AG10803 (cell line): ENCODE results near the gene CC2D1A.

Source experiments
- DNase-seq: peaks from one replicate; pipeline ENCODE4 v3.0.0; 2010; ENCODE audit warnings: low read depth
- H3K4me3 ChIP-seq: 2 replicates; pipeline ENCODE4 v1.5.1; 2011; ENCODE audit warnings: mild to moderate bottlenecking, low read length, control low read depth
- TF ChIP-seq, protein P1 (sequence below): conservative IDR thresholded peaks from 2 replicates; pipeline ENCODE4 v1.5.1; 2011; ENCODE audit warnings: mild to moderate bottlenecking, low read length, control low read depth, inconsistent platforms

The CC2D1A gene

DNA sequence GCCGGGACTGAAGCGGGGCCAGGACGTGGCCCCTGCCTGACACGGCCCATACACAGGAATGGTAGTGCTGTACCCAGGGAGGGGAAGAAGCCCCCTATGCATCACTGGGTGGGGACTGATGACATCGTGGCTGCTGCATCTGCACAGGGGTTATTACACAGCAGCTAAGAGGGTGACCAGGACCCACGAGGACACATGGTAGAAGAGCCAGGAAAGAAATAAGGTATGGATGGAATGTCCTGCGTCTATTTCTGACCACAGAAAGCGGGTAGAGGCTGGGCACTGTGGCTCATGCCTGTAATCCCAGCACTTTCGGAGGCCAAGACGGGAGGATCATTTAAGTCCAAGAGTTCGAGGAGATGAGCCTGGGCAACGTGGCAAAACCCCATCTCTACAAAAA lies 70.4 kb downstream of the CC2D1A start:
- TF ChIP-seq, protein P1, sequence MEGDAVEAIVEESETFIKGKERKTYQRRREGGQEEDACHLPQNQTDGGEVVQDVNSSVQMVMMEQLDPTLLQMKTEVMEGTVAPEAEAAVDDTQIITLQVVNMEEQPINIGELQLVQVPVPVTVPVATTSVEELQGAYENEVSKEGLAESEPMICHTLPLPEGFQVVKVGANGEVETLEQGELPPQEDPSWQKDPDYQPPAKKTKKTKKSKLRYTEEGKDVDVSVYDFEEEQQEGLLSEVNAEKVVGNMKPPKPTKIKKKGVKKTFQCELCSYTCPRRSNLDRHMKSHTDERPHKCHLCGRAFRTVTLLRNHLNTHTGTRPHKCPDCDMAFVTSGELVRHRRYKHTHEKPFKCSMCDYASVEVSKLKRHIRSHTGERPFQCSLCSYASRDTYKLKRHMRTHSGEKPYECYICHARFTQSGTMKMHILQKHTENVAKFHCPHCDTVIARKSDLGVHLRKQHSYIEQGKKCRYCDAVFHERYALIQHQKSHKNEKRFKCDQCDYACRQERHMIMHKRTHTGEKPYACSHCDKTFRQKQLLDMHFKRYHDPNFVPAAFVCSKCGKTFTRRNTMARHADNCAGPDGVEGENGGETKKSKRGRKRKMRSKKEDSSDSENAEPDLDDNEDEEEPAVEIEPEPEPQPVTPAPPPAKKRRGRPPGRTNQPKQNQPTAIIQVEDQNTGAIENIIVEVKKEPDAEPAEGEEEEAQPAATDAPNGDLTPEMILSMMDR: no peak
- H3K4me3 ChIP-seq: no peak overlapping the region
- no peak for DNase-seq

DNA sequence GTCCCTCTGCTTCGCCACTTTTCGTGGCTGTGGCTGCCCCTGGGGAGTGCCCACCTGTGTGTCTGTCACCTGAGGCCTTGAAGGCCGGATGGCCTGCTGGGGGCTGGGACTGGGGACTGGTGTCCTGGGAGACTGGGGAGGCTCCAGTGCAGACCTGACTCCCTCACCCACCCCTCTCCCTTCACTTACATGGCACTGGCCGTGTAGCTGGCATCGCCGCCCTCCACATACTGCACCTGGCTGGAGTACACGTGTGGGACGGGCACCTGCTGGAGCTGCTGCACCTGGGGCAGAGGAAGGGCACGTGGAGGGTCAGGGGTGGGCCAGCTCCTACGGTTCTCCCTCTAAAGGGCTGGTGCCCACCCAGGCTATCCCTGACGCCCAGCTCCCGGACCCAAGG lies 71.8 kb downstream of the CC2D1A start:
- DNase-seq: no peak
- TF ChIP-seq, protein P1: no peak
- H3K4me3 ChIP-seq: no peak overlapping the region

DNA sequence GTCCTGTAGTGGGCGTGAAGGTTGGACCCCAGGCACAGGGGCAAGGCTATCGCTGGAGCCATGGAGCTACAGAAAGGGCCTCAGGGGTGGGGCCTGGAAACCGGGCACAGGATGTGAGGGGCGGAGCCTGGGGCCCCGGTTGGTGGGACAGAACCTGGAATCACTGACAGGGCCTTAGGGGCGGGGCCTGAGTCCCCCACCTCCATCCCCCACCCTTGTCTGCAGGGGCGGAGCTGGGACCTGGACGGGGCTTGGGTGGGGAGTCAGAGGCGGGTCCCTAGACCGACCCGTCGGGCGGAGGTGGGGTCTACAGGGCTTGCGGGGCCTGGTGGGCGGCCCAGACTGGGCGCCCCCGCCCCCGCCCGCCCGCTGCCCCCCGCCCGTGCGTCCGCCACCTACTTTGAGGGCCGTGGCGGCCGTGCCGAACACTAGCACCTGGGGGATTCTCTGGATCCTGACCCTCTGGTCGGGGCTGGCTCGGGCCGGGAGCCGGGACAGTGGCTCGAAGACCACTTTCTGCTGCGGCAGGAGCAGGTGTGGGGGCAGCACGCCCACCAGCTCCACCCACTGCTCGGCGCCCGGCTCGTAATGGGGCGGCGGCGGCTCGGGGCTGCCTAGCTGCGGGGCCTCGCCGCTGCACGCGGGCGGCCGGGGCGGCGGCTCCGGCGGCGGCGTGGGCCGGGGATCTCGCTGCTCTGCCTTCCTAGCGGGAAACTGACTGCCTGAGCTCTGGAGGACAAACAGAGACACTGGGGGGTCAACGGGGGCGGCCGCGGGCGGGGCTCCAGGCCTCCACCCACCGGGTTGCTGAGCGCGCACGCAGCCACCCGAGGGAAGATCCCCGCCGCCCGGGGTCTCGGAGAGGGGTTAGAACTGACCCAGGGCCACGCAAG lies 72.6 kb downstream of the CC2D1A start:
- DNase-seq: no peak
- no peak overlapping the region for H3K4me3 ChIP-seq
- TF ChIP-seq, protein P1: no peak

DNA sequence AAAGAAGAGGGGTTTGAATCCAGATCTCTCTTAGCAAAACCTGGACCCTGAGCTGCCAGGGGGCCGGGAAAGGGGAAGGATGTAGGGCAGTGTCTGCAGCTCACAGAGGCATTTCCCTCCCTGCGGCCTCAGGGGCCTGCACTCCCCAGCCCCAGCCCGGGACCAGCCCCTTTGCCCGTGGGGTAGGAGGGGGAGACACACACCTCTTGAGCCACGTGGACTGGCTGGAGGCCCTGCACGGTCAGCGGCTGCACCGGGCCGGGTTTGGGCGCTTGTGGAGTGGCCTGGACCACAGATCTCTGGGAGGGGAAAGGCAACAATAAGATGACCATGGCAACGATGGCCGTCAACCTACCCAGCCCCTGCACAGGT lies 73.2 kb downstream of the CC2D1A start:
- TF ChIP-seq, protein P1: no peak
- DNase-seq: no peak
- no peak overlapping the region for H3K4me3 ChIP-seq

DNA sequence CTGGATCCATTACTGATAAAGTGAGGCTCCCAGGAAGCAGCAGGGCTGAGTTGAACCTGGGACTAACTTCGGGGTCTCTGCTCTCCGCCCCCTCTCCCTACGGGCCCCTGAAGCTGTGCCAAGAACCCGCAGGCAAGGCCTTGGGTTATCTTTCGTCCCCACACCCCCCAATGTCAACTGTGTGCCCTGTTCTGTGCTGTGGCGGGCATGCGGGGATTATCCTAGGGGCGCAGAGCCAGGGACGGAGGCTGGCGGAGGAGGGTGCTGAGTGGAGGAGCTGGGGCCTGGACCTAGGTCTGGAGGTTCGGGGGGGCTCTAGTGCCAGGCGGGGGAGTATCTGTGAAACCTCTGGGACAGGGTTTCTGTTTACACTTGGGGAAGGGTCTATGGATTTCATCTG lies 73.7 kb downstream of the CC2D1A start:
- no peak for DNase-seq
- H3K4me3 ChIP-seq: no peak overlapping the region
- TF ChIP-seq, protein P1: no peak

DNA sequence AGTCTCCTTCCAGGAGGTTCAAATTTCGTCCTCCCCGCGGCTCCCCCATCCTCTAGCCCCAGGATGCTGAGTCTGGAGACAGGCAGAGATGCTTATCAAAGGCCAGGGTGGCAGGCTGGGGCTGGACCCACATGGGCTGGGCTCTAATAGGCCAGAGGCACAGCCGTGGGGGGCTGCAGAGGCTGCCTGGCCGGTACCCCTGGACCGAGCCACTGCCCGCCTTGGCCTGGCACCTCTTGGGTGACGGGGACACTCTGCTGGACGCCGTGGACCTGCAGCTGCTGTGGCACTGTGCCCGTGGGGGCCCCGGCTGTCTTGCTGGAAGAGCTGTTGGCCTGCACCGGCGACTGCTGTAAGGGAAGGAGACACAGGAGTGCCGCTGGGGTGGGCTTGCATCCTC lies 74.3 kb downstream of the CC2D1A start:
- H3K4me3 ChIP-seq: no peak overlapping the region
- no peak for DNase-seq
- TF ChIP-seq, protein P1: no peak
